GM23338 (cell line): ENCODE measurements around the gene ADAMTSL5. TPM values are rescaled to one million over a fixed set of nuclear protein-coding genes. Genes with fewer than 3 reads are reported as not detected.

Experiments
- ATAC-seq: fragments of 200-7000 bp; cut with Tn5 transposase; 3 replicates; pipeline ENCODE4 v1.9.1; 2020
- DNase-seq: peaks from one replicate; pipeline ENCODE4 v3.0.0-alpha.2; 2015; ENCODE audit warnings: low spot score
- H2AFZ ChIP-seq: fragments of 200-600 bp; sonication (generic); 2 replicates; pipeline ENCODE4 v1.8.0; 2016; ENCODE audit warnings: antibody characterized with exemption, mild to moderate bottlenecking, moderate library complexity
- H3F3A ChIP-seq: fragments of 200-600 bp; sonication (generic); replicated peaks from 2 replicates; pipeline ENCODE4 v1.8.0; 2017; ENCODE audit warnings: antibody characterized with exemption, mixed run types, low read depth
- H3K27ac ChIP-seq: fragments of 200-600 bp; sonication (generic); 2 replicates; pipeline ENCODE4 v1.6.1; 2016; ENCODE audit warnings: low read depth
- H3K27me3 ChIP-seq: fragments of 200-600 bp; sonication (generic); 2 replicates; pipeline ENCODE4 v1.8.0; 2016; ENCODE audit warnings: mild to moderate bottlenecking, mixed run types, moderate library complexity; ENCODE audit not compliant: insufficient read depth
- H3K36me3 ChIP-seq: fragments of 200-600 bp; sonication (generic); 2 replicates; pipeline ENCODE4 v1.8.0; 2016; ENCODE audit warnings: mild to moderate bottlenecking; ENCODE audit not compliant: insufficient read depth
- H3K4me1 ChIP-seq: fragments of 200-600 bp; sonication (generic); 2 replicates; pipeline ENCODE4 v1.8.0; 2016; ENCODE audit warnings: mild to moderate bottlenecking, moderate library complexity; ENCODE audit not compliant: insufficient read depth
- H3K4me2 ChIP-seq: fragments of 200-600 bp; sonication (generic); 2 replicates; pipeline ENCODE4 v1.7.1; 2017; ENCODE audit warnings: mixed run types
- H3K4me3 ChIP-seq: fragments of 200-600 bp; sonication (generic); 2 replicates; pipeline ENCODE4 v1.6.1; 2016; ENCODE audit warnings: mixed run types
- H3K79me2 ChIP-seq: fragments of 200-600 bp; sonication (generic); replicated peaks from 2 replicates; pipeline ENCODE4 v1.8.0; 2017; ENCODE audit warnings: mild to moderate bottlenecking; ENCODE audit not compliant: insufficient read depth
- H3K9me2 ChIP-seq: fragments of 200-600 bp; sonication (generic); 2 replicates; pipeline ENCODE4 v1.8.0; 2017; ENCODE audit not compliant: insufficient read depth
- H4K20me1 ChIP-seq: fragments of 200-600 bp; sonication (generic); replicated peaks from 2 replicates; pipeline ENCODE4 v1.8.0; 2017; ENCODE audit warnings: mild to moderate bottlenecking; ENCODE audit not compliant: insufficient read depth
- H3K27ac Mint-ChIP-seq: 2 replicates; pipeline ENCODE4 v1.8.0; 2020; ENCODE audit warnings: inconsistent platforms, mild to moderate bottlenecking, moderate library complexity, mixed read lengths
- H3K27me3 Mint-ChIP-seq: 3 replicates; pipeline ENCODE4 v1.8.0; 2022; ENCODE audit warnings: low read depth, mild to moderate bottlenecking, moderate library complexity, mixed read lengths, inconsistent platforms; ENCODE audit not compliant: insufficient read depth, poor library complexity
- H3K36me3 Mint-ChIP-seq: 3 replicates; pipeline ENCODE4 v1.8.0; 2021; ENCODE audit warnings: low read depth, mild to moderate bottlenecking, inconsistent platforms, moderate library complexity, mixed read lengths
- H3K4me1 Mint-ChIP-seq: 3 replicates; pipeline ENCODE4 v1.8.0; 2020; ENCODE audit warnings: mild to moderate bottlenecking, inconsistent platforms, mixed read lengths
- H3K4me3 Mint-ChIP-seq: 3 replicates; pipeline ENCODE4 v1.8.0; 2021; ENCODE audit warnings: moderate library complexity, mild to moderate bottlenecking, inconsistent platforms, mixed read lengths
- H3K9me3 Mint-ChIP-seq: 3 replicates; pipeline ENCODE4 v1.8.0; 2020; ENCODE audit warnings: moderate library complexity, mild to moderate bottlenecking, inconsistent platforms, mixed read lengths
- CREB1 ChIP-seq: fragments of 250-450 bp; sonication (Bioruptor Pico); IDR thresholded peaks from 2 replicates; pipeline ENCODE4 v1.5.0; 2020; ENCODE audit warnings: low read depth, mild to moderate bottlenecking, moderate library complexity
- CTCF ChIP-seq, 2 experiments: fragments of 200-600 bp in 1 of 2; sonication (generic) in 1 of 2; conservative IDR thresholded peaks; 2 replicates each; pipeline versions ENCODE4 v1.5.1 to v1.6.1; 2016 to 2017; ENCODE audit warnings: antibody characterized with exemption in 2 of 2, low read depth in 2 of 2, mild to moderate bottlenecking in 2 of 2, moderate library complexity in 1 of 2
- ETS1 ChIP-seq: IDR thresholded peaks from 2 replicates; pipeline ENCODE4 v1.6.1; 2016; ENCODE audit warnings: antibody characterized with exemption
- EZH2 ChIP-seq: fragments of 200-600 bp; sonication (generic); IDR thresholded peaks from one replicate; pipeline ENCODE4 v1.8.0; 2017; ENCODE audit warnings: antibody characterized with exemption, mild to moderate bottlenecking, low read depth; ENCODE audit not compliant: unreplicated experiment
- EZH2phosphoT487 ChIP-seq: fragments of 200-600 bp; sonication (generic); IDR thresholded peaks from one replicate; pipeline ENCODE4 v1.8.1; 2018; ENCODE audit warnings: antibody characterized with exemption; ENCODE audit not compliant: unreplicated experiment
- JUNB ChIP-seq: IDR thresholded peaks from one replicate; pipeline ENCODE4 v1.6.1; 2016; ENCODE audit warnings: antibody characterized with exemption; ENCODE audit not compliant: unreplicated experiment
- NANOG ChIP-seq: IDR thresholded peaks from 2 replicates; pipeline ENCODE4 v1.6.1; 2016; ENCODE audit warnings: antibody characterized with exemption, borderline replicate concordance
- POLR2AphosphoS5 ChIP-seq: IDR thresholded peaks from 2 replicates; pipeline ENCODE4 v1.6.1; 2016; ENCODE audit warnings: antibody characterized with exemption, low read depth
- REST ChIP-seq: IDR thresholded peaks from one replicate; pipeline ENCODE4 v1.6.1; 2018; ENCODE audit warnings: antibody characterized with exemption; ENCODE audit not compliant: unreplicated experiment
- STAT1 ChIP-seq: IDR thresholded peaks from one replicate; pipeline ENCODE4 v1.6.1; 2016; ENCODE audit warnings: antibody characterized with exemption; ENCODE audit not compliant: unreplicated experiment
- ZNF114 ChIP-seq: fragments of 250-450 bp; sonication (Bioruptor Pico); IDR thresholded peaks from 2 replicates; pipeline ENCODE4 v1.5.0; 2020; ENCODE audit warnings: mild to moderate bottlenecking, moderate library complexity
- ZNF331 ChIP-seq: fragments of 250-450 bp; sonication (Bioruptor Pico); IDR thresholded peaks from 2 replicates; pipeline ENCODE4 v1.5.0; 2020; ENCODE audit warnings: low read depth, mild to moderate bottlenecking, moderate library complexity
- ZNF462 ChIP-seq: fragments of 250-450 bp; sonication (Bioruptor Pico); IDR thresholded peaks from 2 replicates; pipeline ENCODE4 v1.5.0; 2020; ENCODE audit warnings: mild to moderate bottlenecking, moderate library complexity
- polyA plus RNA-seq: library from polyadenylated mRNA; unstranded; fragments of >200 nt; fragmentation: Nextera tagmentation; extraction: Ambion mirVana; gene quantifications from 2 replicates; pipeline ENCODE4 v1.2.1, GENCODE V29; 2016
- total RNA-seq: library from RNA; depleted of rRNA; stranded (reverse); fragments of >200 nt; shearing (Covaris generic); gene quantifications from 2 replicates; pipeline ENCODE4 v1.2.3, GENCODE V29; 2014

ADAMTSL5 gene
- total and polyA plus RNA-seq, 2 experiments from 2014 or later, result 0.10 to 0.97 TPM

- Mint-ChIP-seq H3K9me3 (no peaks in the 10 kb centered on the region), H3K4me1 (peaks cover 3% of the 10 kb centered on the region; the same call in 1 of the 3 replicates), H3K27ac (no peak overlapping the region), H3K27me3 (peaks cover 56% of the 10 kb centered on the region), H3K36me3 (no peaks in the 10 kb centered on the region), H3K4me3 (no peak overlapping the region)
- Histone ChIP-seq H3K36me3 (no peaks in the 10 kb centered on the region), H4K20me1 (no peaks in the 10 kb centered on the region), H3K27me3 (peaks cover 73% of the 10 kb centered on the region), H2AFZ (no peak overlapping the region), H3K4me3 (peak overlapping the region; percentile 51; the same call in 1 of the 2 replicates), H3K4me1 (no peaks in the 10 kb centered on the region; the same call in 1 of the 2 replicates), H3K4me2 (no peak overlapping the region), H3F3A (peaks cover 10% of the 10 kb centered on the region), H3K9me2 (no peaks in the 10 kb centered on the region), H3K27ac (no peak overlapping the region), H3K79me2 (no peaks in the 10 kb centered on the region)
- ATAC-seq (no peak), DNase-seq (no peak)
- TF ChIP-seq ZNF331 (CRISPR knock-in tag) (no peak), NANOG (no peak), REST (no peak), EZH2phosphoT487 (no peak), POLR2AphosphoS5 (no peak), ETS1 (no peak), STAT1 (no peak), CREB1 (no peak), JUNB (no peak), ZNF462 (CRISPR knock-in tag) (no peak), EZH2 (no peak), CTCF (conservative IDR thresholded peaks at IDR 0.05; ENCODE audit: low read depth in 2 of 2) (no peak; a peak in 1 of 4 replicates), ZNF114 (CRISPR knock-in tag) (no peak)
Observed at GRCh38 chr19:1466018-1466460, 46.8 kb downstream of the ADAMTSL5 start.
